HG02870 (cell line): ENCODE results near the gene SRMS.
A peak's percentile ranks its signal among the peaks of the same experiment; 100 is the strongest.

ENCODE experiments used
- ATAC-seq: cut with Tn5 transposase; IDR thresholded peaks from one replicate; pipeline ENCODE4 v1.9.1; 2021; ENCODE audit warnings: mild to moderate bottlenecking, moderate library complexity; ENCODE audit not compliant: unreplicated experiment

The SRMS gene

DNA sequence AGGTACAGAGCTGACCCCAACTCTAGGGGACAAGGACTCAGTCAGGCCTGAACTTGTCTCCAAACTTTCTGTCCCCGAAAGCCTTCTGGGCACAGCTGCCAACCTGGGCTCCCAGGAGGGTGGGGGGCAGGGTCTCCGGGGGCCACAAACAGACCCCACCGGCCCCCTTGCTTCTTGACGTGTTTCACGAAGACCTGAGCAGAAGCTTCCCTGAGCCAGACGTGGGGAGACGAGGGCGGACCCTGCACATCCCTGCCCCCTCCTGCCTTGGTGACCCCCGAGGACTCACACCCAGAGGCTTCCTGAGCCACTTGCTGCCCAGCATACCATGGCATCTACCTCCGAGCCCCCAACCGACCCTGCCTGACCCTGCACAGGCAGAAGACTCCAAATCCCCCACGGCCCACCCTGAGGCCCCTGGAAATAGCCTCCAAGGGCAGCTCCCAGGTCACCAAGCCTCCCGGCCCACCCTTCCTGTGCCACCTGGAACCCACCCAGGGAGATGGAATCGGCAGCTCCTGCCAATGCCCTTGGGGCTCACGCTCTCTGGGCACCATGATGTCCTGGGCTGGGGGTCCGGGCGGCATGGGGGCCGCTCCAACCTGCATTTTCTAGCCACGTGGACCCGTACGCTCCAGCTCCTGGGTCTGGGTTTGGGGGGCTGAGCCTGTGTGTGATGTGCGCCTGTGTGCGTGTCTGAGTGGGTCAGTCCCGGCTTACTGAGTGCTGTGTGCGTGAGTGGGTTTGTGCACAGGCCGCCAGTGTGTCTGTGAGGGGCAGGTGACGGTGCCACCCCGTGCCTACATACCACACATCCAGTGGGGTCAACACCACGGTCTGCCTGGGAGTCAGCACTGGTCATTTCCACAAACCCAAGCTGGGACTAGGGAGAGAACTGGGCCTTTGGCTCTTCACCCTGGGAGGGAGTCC lies 7.8 kb downstream of the SRMS start:
- no peak for ATAC-seq

DNA sequence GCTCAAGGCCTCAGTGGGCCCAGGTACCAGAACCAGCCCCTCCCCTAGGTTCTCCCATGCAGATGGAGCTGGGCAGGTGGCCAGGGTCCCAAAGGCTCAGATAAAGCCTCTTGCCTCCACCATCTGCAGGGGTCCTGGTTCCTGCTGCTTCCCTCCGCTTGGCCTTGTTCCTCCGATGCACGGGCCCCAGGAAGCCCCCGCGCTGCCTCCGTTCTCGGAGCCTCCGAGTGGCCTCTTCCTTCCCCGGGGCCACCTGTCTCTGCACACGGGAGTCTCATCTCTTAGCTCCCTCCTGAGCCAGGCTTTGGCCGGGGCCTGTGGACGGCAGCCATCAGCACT lies 8.5 kb downstream of the SRMS start:
- no peak for ATAC-seq

DNA sequence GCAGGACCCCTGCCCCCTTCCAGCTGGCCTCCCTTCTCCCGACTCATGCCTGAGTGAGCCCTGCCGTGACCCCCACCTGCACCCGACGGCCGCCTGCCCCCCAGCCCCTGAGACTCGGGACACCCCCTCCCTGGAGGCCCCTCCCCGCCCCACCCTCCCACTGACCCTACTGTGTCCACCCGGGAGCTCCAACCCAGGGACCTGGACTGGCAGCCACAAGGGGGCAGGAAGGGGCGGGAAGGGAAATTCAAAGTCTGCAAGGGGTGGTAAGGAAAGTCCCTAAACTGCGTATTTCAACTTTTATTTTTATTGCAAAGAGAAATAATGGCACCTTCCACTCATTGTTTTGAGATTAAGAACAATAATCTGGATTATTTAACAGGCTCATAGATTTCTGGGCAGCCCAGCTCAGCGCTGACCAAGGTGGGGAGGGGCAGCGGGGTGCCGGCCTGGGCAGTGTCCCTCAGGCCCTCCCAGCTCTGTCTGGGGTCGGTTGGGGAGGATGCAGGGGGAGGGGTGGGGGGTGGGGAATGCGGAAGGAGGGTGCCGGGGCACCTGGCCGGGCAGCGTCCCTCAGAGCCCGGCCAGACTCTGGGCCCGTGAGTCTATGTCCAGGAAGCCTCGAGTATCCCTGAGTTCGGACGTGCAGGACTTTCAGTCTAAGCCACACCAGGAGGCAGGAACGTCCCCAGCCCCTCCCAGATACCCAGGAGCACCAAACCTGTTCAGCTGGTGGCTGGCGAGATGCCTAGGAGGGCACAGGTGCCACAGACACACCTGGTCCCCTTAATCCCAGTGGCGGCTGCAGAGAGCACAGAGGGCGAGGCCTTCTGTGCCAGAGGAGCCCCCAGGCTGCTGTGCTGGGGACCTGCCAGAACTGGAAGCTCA lies 9.1 kb downstream of the SRMS start:
- no peak for ATAC-seq

DNA sequence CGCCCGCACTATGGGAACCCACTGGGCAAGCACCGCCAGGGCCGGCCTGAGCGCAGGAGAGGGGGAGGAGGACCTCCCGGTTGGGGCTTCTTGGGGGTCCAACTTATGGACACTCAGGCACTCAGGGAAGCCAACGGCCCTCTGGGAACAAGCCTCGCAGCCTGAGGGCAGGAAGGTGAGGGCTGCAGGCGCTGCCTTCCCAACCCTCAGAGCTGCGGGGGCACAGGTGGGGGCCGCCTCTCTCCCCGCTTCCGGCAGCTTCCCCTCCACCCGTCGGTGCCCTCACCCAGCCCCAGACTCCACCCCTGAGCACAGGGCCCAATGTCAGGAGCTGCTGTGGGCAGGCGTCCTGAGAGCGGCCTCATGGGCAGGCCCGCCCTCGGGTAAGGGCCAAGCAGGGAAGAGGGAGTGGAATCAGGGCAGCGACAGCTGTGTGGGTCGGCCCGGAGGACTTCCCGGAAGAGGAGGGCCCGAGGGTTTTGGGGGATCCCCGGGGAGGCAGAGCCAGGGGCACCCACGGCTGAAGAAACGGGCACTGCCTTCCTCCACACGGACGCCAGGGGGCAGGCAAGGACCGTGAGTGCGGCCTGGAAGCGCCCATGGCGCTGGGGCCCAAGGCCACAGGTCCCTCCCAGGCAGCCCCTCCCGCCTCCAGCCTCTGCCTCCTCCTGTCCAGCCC lies 9.9 kb downstream of the SRMS start:
- ATAC-seq: peak; percentile 67

DNA sequence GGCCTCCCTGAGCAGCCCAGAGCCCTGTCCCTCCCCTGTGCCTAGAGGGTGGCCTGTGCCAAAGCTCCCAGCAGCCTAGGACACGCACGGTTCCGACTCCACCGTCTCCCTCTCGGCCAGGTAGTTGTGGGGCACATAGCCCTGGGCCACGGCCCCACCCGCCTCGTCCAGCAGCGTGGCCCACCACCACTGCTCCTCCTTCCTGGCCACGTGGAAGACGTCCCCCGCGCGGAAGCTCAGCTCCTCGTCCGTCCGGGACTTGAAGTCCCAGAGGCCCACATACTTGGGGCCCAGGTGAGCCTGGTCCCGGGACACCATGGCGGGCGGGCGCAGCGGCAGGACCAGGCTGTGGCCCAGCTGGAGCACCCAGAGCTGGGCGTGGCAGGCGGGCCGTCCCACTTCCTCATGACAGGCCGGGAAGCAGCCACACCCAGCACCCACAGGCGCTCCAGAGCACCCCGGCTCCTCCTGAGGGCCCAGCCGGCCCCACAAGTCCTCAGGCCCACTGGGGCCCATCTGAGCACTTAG lies 10.5 kb downstream of the SRMS start, which contains the start of gene PTK6:
Gene PTK6, minus strand, starts transcription at position 380 of the 528 bp plus-strand sequence. Its CDS starts 62 bp downstream, at position 318.
- no peak for ATAC-seq

DNA sequence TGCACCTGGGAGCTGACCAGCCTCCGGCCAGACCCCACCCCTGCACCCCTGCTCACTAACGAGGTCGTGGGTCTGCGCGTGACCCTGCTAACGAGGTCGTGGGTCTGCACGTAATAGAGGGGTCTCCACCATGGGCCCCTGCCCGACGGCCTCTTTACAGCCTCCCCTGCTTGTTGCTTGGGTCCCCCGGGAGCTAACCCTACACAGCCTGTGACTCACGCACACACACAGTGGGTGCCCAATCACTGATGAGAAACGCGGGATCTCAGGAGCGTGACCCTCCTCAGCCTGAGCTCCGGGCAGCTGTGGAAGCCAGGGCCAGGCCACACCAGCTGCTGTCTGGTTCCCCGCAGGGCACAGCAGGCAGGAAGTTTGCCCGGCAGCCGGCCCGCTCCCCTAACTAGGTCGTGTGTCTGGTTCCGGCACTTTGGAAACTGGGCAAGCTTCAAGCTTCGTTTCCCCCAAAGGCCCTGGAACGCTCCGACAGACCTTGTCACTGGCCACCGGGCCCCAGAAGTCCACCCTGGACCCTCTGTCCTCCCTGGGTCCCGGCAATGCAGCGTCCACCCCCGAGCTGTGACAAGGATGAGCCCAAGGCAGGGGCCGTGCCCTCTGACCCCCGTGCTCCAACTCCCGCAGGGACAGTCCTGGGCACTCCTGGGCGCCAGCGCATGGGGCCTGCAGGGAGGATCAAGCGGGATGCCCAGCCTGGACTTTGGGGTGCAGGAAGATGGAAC lies 11.1 kb downstream of the SRMS start:
- ATAC-seq: no peak

DNA sequence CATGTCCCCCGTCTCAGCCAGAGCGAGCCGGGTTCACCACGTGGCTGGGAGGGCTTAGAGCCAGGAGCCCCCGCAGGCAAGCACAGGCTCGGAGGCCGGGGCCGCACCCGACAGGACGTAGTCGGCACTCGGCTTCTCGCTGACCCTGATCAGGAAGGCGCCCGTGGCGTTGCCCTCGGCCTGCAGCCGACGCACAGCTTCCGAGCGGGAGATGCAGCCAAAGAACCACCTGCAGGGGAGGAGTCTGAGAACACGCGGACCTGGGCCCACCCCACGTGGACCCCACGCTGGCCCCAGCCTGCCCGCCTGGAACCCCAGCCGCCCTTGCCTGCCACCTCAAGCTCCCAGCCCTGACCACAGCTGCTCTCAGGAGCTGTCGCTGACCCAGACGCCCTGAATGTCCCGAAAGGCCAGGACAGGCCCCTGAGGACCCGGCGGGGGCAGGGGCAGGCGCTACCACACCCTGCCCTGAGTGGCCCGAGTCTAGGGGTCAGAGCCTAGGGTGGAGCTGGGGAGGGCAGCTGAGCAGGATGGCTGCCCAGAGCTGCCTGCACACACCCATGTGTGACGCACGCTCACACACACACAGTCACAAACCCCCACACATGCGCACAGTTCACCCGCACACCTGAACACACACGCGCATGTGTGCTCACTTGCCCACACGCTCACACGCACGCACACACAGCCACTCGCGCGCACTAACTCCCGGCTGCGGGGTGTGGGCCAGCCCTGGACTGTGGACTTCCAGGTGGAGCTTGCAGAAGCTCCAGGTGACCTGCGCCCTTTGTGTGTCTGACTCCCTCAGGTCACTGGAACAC lies 12.5 kb downstream of the SRMS start:
- no peak for ATAC-seq

DNA sequence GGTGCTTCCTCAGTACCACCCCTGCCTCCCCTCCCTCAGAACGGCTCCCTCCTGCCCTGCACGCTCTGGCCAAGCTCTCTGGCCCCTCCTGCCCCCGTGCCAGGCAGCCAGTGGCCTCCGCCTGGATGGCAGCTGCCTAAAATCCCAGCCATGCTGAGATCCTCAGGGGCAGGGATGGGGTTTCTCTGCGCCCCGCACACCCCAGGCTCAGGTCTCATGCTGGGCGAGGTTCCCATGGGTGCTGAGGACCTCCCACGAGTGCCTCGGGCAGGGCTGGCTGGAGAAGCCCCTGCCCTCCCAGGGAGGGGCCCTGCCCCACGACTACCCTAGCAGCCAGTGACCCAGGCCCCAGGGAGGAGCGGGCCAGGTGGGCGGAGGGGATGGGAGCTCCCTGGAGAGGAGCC lies 13.1 kb downstream of the SRMS start:
- no peak for ATAC-seq

DNA sequence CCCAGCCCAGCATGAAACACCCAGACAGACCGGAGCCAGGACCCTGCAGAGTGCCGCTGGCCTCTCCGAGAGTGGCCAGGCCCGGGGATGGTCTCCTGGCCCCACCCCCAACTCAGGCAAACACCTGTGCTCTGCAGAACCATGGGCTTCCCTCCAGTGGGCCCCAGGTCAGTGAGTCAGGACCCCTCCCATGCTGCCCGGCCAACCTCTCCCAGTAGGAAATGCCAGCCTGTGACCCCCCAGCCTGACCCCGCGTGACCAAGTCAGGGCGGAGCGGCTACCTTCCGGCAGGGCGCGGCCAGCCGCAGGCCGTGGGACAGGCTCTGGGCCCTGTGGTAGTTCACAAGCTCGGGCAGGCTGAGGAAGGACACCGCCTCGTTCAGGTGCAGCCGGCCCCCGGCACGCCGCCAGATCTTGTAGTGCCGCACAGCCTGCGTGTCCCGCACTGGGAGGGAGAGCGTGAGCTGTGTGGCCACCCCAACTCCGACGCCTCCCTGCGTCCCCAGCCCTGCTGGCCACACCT lies 13.6 kb downstream of the SRMS start:
- ATAC-seq: no peak

DNA sequence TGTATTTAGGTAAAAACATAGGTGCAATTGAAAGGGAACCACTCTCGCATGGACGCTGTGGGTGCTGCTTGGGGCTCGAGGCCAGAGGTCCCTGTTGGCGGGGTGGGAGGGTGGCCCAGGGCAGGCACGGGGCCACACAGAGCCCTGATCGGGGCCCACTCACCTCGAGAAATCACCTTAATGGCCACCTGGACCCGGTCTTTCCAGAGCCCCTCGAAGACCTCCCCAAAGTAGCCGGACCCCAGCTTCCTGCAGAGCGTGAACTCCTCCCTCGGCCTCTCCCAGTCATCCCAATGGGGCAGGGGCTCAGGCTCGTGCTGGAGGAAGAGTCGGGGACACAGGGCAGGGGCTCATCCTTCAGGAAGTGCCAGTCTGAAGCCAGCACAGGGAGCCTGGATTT lies 14.2 kb downstream of the SRMS start:
- no peak for ATAC-seq

DNA sequence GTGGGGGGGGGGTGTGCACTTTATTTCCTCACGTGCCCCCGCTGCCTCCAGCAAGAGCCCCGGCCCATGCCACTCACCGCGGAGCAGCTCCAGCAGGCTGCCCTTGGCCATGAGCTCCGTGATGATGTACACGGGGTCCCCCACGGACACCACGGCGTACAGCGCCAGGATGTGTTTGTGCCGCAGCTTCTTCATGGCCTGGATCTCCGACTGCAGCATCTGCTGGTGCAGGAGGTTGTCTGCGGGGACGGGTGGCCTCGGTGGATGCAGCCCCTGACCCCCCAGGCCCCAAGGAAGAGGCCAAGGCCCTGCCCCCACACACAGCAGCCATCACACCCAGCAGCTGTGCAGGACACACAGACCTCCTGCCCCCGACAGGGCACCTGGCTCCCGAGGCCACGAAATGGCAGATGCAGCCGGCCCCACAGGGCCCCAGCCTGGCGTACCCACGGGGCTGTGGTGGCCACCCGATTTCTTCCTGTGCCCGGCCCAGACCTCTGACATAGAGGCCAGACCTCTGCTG lies 15.0 kb downstream of the SRMS start:
- ATAC-seq: no peak

DNA sequence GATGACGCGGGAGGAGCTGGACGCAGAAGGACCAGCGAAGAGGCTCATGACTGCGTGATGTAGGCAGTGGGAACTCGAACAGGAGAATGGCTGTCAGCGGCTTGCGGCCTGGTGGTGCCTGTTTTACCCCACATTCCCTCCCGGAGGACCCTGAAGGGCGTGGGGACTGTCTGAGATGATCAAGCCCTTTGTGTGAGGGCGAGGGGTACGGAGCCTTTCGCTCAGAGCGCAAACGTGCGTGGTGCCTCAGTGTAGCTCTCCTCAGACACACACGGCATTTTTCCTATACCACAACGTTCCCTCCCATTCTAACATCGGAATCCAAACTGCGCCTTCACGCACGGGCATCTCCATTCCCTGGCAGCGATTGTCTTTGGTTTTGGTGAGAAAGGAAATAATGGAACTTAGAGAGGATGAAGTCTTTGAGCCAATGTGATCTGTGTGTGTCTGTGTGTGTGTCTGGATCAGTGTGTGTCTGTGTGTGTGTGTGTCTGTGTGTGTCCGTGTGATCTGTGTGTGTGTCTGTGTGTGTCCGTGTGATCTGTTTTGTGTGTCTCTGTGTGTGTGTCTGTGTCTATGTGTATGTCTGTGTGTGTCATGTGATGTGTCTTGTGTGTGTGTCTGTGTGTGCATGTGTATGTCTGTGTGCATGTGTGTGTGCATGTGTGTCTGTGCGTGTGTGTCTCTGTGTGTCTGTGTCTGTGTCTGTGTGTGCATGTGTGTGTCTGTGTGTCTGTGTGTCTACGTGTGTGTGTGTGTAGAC lies 15.7 kb downstream of the SRMS start:
- ATAC-seq: no peak

DNA sequence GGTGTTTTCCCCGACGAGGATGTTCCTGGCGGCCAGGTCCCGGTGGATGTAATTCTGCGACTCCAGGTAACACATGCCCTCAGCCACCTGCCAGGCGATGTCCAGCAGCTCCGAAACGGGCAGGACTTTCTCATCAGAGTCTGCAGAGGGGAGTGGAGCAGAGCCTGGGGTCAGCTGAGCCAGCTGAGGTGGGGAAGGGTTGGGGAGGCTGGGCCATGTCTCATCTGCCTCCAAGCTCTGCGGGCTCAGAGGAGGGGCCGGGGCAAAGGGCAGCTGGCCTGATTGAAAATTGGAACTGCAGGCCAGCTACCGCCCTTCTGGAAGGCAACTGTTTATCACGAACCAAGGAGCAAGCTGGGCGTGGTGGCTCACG lies 16.8 kb downstream of the SRMS start:
- ATAC-seq: no peak

DNA sequence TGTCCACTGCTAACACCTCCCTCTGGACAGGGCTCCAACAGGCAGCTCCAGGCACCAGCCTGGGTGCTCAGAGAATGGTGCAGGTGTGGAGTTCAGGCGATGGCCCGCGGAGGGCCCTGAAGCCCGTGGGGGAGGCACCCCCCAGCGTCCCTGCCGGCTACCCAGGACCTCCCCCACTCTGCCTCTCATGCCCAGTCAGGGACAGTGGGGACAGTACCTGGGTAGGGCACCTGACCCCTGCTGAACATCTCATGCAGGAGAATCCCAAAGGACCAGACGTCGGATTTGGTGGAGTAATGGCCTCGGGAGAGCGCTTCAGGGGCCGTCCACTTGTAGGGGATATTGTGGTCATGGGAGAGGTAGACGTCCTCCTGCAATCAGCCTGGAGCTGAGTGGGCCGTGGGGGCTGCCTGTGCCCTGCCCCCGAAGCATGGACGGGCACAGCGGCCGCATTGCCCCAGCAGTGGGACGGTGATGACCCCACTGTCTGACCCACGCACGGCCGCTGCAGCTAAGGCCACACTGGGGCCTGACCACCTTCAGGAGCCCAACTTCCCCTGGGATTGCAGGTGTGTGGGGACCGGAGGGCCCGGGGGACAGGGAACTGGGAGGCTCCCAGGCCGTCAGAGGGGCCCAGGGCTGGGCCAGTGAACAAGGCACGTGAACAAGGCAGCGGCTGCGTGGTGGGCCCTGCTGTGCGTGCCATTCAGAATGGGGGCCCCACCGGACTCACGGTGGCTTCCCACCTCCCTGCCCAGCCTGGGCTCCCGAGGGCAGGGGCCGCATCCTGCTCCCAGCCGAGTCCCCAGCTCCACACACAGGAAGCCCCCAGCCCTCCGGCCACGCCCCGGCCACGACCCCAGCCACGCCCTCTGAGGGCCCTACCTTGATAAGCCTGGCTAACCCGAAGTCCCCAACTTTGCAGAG lies 17.4 kb downstream of the SRMS start:
- ATAC-seq: no peak

DNA sequence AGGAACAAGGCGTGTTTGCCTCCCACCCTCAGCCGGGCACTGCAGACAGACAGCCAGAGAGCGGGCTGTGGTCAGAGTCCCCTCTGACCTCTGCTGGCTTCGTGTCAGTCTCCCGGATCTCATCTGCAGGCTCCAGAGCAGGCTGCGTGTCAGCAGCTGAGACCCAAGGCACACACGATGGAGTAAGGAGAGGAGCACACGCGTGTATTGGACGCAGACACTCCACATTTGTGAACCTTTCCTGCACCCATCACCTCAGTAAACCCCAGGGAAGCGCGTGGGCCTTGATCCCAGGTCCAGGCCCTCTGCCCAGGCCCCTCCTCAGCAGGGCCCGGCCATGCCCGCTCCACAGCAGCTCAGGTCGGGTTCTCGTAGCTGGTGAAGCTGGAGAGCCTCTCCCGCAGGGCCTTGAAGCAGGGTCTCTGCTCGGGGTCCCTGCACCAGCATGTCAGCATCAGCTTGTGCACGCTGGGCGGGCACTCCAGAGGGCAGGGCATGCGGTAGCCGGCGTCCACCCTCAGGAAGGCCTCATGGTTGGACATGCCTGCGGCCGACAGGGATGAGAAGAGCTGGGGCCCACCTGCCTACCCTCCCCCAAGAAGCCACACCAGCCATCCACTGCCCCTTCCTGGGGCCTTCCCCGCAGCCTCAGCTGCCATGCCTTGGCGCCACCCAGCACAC lies 18.2 kb downstream of the SRMS start:
- no peak for ATAC-seq

DNA sequence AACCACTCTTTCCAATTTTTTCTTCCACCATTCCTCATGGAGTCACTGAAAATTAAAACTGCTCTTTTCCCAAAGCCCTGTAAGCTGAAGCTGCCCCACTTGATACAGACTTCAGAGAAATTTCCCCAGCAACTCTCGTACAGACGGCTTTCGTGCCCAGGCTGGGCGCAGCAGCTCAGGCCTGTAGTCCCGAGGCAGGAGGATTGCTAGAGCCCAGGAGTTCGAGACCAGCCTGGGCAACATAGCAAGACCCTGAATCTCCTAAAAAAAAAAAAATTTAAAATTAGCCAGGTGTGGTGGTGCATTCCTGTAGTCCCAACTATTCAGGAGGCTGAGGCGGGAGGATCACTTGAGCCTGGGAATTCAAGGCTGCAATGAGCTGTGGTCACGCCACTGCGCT lies 20.4 kb downstream of the SRMS start:
- no peak for ATAC-seq

DNA sequence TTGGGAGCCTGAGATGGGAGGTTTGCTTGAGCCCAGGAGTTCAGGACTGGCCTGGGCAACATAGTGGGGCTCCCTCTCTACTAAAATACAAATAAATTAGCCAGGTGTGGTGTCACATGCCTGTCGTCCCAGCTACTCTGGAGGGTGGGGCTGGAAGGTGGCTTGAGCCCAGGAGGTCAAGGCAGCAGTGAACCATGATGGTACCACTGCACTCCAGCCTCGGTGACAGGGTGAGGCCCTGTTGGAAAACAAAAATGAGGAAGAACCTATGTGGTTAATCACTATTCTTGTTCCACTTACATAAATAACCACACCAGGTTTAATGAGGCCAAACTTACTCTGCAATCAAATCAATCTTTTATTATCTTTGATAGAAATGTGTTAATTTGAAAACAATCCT lies 21.6 kb downstream of the SRMS start:
- ATAC-seq: no peak
